Stimulated activated naive CD8-positive, alpha-beta T cell treated with anti-CD3 and anti-CD28 coated beads, Interleukin-15, amount 100 ng/mL, for 72 hours (primary cell): ENCODE data around the gene CPSF4L.

Experiments used
- ATAC-seq: fragments of 150-1000 bp; cut with Tn5 transposase; 2 replicates; pipeline ENCODE4 v1.10.0; 2021; ENCODE audit warnings: mild to moderate bottlenecking, moderate library complexity
- DNase-seq, 2 donors: peaks; one replicate each; pipeline ENCODE4 v3.0.0; 2021 to 2022
- H3K27ac Mint-ChIP-seq, 2 donors: one replicate each; pipeline ENCODE4 v1.8.0; 2022; ENCODE audit warnings: mild to moderate bottlenecking in 2 of 2, mixed read lengths in 2 of 2, moderate library complexity in 2 of 2
- H3K27me3 Mint-ChIP-seq: one replicate; pipeline ENCODE4 v1.8.0; 2022; ENCODE audit warnings: mixed read lengths
- H3K4me1 Mint-ChIP-seq: one replicate; pipeline ENCODE4 v1.8.0; 2022; ENCODE audit warnings: mild to moderate bottlenecking, mixed read lengths
- H3K4me3 Mint-ChIP-seq, 2 donors: one replicate each; pipeline ENCODE4 v1.8.0; 2022; ENCODE audit warnings: mild to moderate bottlenecking in 2 of 2, mixed read lengths in 2 of 2, moderate library complexity in 1 of 2
- H3K9me3 Mint-ChIP-seq, 2 donors: one replicate each; pipeline ENCODE4 v1.8.0; 2022; ENCODE audit warnings: mixed read lengths in 2 of 2

The CPSF4L gene

DNA sequence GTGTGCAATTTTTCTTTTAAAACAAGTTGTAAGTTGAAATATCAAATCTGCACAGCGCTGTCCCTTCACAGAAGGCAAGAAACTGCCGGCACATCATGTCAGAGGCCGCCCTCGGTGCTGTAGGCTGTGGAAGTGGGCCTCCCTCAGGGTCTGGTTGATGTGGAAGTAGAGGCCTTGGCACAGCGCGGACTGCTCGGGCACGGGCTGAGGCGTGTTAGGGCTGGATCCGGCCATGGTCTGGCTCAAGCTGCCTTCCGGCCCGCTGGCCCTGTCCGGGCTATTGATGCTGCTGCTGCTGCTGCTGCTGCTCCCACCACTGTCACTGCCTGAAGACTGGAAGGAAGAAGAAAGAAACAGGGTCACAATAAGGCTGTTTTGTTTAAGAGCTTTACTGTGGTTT, 52.2 kb downstream of the CPSF4L start:
- H3K27ac Mint-ChIP-seq: peak overlapping the region; percentile 61 to 91
- H3K4me1 Mint-ChIP-seq: peaks cover 51% of the 10 kb centered on the region
- H3K27me3 Mint-ChIP-seq: no peaks in the 10 kb centered on the region
- ATAC-seq (no peak), DNase-seq (no peak)
- no peaks in the 10 kb centered on the region for H3K9me3 Mint-ChIP-seq
- no peak overlapping the region for H3K4me3 Mint-ChIP-seq

DNA sequence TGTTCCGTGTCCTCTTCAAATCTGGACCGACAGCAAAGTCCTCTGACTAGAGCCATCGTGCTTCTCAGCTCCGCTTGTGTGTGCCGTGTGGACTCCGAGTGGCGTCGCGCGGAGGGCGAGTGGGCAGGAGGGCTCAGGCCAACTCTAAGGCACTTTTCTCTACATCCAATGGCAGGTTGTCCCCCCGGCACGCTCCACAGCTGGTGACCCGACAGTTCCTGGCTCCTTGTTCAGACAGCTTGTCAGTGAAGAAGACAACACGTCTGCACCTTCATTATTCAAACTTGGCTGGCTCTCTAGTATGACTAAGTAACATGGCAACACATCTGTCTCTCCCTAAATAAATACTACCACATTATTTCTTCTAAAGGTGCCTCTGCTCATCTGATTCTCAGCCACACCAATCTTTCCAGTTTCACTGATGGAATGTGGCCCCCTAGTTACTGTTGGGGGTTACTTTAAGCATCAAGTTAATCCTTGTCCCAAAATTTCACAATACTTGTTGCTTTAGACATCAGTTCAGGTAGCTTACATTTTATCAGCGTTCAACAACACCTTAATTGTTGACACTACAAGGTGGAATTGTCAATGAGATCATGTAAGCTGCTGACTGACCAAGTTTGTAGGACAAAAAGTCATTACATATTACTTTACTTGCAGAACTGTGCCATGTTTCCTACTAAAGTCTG, 53.4 kb downstream of the CPSF4L start:
- Mint-ChIP-seq H3K9me3 (no peaks in the 10 kb centered on the region), H3K27ac (peak overlapping the region in 1 of 2 donors; percentile 15)

DNA sequence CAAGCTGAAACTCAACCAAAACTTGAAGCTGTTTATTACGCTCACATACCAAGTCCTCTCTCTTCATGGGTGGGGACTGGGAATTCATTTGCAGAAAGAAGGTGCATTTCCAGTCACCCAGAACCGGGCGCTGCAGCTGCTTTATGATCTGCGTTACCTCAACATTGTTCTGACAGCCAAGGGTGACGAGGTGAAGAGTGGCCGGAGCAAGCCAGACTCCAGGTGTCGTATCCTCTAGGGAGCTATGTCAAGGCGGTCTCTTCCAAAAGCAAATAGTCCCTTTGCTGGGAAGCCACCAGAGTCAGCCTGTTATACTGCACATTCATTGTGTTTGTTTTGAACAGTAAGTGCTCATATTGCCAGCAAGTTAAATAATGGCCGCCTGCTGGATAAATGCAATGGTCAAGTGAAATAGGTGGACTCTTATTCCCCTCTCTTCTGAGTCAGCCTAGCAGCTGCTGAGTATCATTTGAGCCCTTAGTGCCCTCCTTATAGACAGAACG, 56.2 kb downstream of the CPSF4L start:
- DNase-seq (no peak), ATAC-seq (no peak)
- no peak overlapping the region for H3K4me3 Mint-ChIP-seq

More for the DNA sequence above, 53.4 kb downstream of the CPSF4L start:
- DNase-seq (no peak), ATAC-seq (no peak)
- Mint-ChIP-seq H3K4me1 (peaks cover 55% of the 10 kb centered on the region), H3K4me3 (no peak overlapping the region), H3K27me3 (no peaks in the 10 kb centered on the region)

DNA sequence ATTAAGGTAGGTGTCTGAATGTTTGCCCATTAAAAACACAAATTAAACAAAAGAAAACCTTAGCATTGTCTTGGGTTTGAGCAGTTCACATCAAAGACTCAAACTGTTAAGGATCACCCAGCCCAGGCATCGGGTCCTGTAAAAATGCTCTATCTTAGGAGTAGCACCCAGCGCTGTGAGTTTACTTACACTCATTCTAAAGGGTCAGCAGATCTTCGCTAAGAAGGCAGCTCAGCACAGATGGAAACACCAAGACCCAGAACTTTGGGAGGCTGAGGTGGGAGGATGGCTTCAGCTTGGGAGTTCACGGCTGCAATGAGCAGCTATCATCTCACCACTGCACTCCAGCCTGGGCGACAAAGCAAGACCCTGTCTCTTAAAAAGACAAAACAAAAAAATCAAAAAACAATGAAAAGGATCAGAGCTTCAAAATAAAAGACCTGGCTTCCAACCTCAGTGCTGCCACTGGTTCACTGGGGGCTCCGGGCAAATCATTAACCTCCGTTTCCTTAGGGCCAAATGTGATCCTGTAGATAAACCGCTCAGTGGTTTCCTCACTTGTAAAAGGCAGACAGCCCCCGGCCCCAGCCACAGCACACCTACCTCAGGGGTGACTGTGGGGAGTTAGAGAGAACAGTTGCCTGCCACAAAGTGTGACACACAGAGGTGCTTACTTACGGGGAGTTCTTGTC, 57.7 kb downstream of the CPSF4L start:
- peak; percentile 96 for ATAC-seq
- peak; percentile 40 to 72 for DNase-seq

More for the DNA sequence above, 56.2 kb downstream of the CPSF4L start:
- no peaks in the 10 kb centered on the region for H3K27me3 Mint-ChIP-seq
- peaks cover 64% of the 10 kb centered on the region for H3K4me1 Mint-ChIP-seq
- no peaks in the 10 kb centered on the region for H3K9me3 Mint-ChIP-seq
- no peak overlapping the region for H3K27ac Mint-ChIP-seq

DNA sequence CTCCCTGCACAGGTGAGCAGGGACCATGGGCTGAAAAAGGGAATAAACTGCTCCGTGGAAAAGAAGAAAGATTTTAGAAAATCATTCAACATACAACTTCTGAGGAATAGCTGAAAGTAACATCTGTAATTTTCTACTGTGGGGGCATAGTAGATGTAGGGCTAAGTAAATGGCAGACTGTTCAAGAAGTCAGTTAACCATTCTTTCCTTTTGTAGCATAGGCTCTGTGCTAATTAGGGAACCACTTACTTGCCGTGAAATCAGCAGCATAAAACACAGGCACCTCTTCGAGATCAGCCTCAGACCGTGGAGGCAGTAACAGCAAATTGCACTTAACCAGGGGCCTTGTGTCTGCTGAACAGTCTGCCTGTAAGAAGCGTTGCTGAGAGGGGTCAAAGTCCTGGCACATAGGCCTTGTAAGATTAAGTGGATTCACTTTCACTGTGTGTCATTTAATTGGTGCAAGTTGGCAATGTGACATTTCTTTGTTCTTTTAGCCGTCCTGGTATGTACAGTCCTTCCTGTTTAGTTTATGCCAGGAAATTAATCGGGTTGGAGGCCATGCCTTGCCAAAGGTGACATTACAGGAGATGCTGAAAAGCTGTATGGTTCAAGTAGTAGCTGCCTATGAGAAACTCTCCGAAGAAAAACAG, 58.4 kb downstream of the CPSF4L start:
- DNase-seq (no peak), ATAC-seq (peak; percentile 68)
- H3K27ac Mint-ChIP-seq: peak overlapping the region; percentile 74 to 81
- H3K27me3 Mint-ChIP-seq: no peaks in the 10 kb centered on the region
- H3K9me3 Mint-ChIP-seq: no peaks in the 10 kb centered on the region
- peaks cover 56% of the 10 kb centered on the region for H3K4me1 Mint-ChIP-seq
- peak overlapping the region; percentile 61 to 63 for H3K4me3 Mint-ChIP-seq

More for the DNA sequence above, 57.7 kb downstream of the CPSF4L start:
- Mint-ChIP-seq H3K4me3 (peak overlapping the region; percentile 61 to 63), H3K9me3 (no peaks in the 10 kb centered on the region), H3K27ac (peak overlapping the region; percentile 74 to 81), H3K4me1 (peaks cover 56% of the 10 kb centered on the region), H3K27me3 (no peaks in the 10 kb centered on the region)

DNA sequence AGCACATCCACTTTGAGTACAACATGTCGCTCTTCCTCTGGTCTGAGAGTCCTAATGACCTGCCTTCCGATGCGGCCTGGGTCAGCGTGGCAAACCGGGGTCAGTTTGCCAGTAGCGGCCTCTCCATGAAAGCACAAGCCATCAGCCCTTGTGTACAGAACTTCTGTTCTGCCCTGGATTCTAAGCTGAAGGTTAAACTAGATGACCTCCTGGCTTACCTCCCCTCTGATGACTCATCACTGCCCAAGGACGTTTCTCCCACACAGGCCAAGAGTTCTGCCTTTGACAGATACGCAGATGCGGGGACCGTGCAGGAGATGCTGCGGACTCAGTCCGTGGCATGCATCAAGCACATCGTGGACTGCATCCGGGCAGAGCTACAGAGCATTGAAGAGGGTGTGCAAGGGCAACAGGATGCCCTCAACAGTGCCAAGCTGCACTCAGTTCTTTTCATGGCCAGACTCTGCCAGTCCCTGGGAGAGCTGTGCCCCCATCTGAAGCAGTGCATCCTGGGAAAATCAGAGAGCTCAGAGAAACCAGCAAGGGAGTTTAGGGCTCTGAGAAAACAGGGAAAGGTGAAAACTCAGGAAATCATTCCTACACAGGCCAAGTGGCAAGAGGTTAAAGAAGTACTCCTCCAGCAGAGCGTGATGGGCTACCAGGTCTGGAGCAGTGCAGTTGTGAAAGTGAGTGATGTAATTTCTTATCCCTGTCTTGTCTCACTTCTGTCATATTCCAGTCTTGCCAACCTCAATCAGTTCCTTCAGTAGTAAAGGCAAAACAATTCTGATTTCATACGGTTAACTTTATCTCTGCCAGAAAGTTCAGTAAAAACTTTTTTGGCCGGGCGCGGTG, 60.2 kb downstream of the CPSF4L start:
- Mint-ChIP-seq H3K4me1 (peaks cover 63% of the 10 kb centered on the region), H3K27me3 (no peaks in the 10 kb centered on the region), H3K27ac (no peak overlapping the region), H3K4me3 (no peak overlapping the region), H3K9me3 (no peaks in the 10 kb centered on the region)
- no peak for DNase-seq
- ATAC-seq: no peak

DNA sequence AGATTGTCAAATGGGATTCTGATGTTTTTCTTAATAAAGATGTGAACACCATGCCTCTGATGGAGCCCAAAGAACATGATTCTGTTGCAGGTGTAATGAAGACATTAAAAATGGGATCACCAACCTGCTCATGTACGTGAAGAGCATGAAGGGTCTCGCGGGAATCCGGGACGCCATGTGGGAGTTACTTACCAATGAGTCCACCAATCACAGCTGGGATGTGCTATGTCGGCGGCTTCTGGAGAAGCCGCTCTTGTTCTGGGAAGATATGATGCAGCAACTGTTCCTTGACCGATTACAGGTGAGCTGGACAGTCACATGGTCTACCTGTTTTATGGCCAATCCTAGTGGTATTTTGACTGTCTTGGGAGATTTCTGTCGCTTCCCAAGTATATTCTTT, 61.2 kb downstream of the CPSF4L start:
- DNase-seq (no peak), ATAC-seq (no peak)
- H3K27me3 Mint-ChIP-seq: no peaks in the 10 kb centered on the region
- H3K4me1 Mint-ChIP-seq: peaks cover 65% of the 10 kb centered on the region
- no peak overlapping the region for H3K4me3 Mint-ChIP-seq
- no peak overlapping the region for H3K27ac Mint-ChIP-seq
- no peaks in the 10 kb centered on the region for H3K9me3 Mint-ChIP-seq

DNA sequence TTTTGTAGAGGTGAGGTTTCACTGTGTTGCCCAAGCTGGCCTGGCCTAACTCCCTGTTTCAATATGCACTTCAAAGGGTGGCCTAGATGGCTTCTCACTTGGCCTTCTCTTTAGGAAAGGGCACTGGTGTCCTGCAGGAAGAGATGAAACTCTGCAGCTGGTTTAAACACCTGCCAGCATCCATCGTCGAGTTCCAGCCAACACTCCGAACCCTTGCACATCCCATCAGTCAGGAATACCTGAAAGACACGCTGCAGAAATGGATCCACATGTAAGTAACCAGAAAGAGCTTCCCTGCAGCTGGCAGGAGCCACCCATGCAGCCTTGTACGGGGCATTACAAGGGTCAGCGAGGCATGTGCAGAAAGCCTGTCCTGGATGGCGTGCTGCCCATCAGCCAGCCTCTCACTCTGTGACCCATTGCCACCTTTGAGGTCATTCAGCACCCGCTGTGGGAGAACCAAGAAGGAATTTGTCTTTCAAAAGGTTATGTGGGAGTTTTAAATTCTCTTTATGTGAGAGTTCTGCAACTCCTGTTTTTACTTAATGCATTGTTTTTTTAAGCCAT, 61.8 kb downstream of the CPSF4L start:
- DNase-seq (no peak), ATAC-seq (no peak)
- no peak overlapping the region for H3K27ac Mint-ChIP-seq
- H3K4me3 Mint-ChIP-seq: no peak overlapping the region
- no peaks in the 10 kb centered on the region for H3K9me3 Mint-ChIP-seq
- peaks cover 59% of the 10 kb centered on the region for H3K4me1 Mint-ChIP-seq
- H3K27me3 Mint-ChIP-seq: no peaks in the 10 kb centered on the region

DNA sequence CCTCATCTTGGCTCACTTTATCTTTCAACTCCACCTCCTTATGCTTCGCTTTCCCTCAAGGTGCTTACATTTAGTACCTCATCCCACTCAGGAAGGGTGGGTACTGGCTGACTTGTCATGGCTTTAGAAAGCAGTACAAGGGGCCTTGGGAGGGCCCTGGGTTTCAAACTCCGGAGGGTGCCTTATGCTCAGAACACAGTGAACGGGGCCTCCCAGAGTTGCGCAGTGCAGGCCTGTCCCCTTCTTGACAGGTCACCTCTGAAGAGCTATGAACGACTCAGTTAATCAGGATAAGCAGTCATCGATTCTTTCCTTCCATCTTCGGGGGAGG, 62.8 kb downstream of the CPSF4L start:
- Mint-ChIP-seq H3K4me1 (peaks cover 57% of the 10 kb centered on the region), H3K27me3 (no peaks in the 10 kb centered on the region), H3K27ac (peak overlapping the region in 1 of 2 donors; percentile 43), H3K4me3 (no peak overlapping the region), H3K9me3 (no peaks in the 10 kb centered on the region)
- DNase-seq: no peak
- ATAC-seq: no peak
